HepG2 (cell line): ENCODE results near the gene SPATS2. TPM values are rescaled to one million over a fixed set of nuclear protein-coding genes. Genes with fewer than 3 reads are reported as not detected.

Experiments
- ATAC-seq: fragments of 200-7000 bp; cut with Tn5 transposase; 3 replicates; pipeline ENCODE4 v1.9.1; 2020; ENCODE audit warnings: mild to moderate bottlenecking, moderate library complexity
- BruUV-seq: library from RNA; stranded (reverse); fragments of 400-500 nt; replicated peaks from 2 replicates; lab custom pipeline; 2021; lab: Mats Ljungman, UMichigan
- CTCF ChIA-PET: fragments of 300-600 bp; formaldehyde crosslinking; extraction: SDS; loops from one replicate; lab custom pipeline; 2021; ENCODE audit warnings: low total read pairs, inconsistent platforms, low intra/inter-chr PET ratio; lab: Yijun Ruan, JAX
- POLR2A ChIA-PET: fragments of 350-600 bp; sonication (Branson Sonifier 250); formaldehyde crosslinking; loops from one replicate; lab custom pipeline; 2020; ENCODE audit warnings: antibody characterized with exemption, inconsistent platforms; lab: Yijun Ruan, JAX
- DNase-seq: peaks from one replicate; pipeline ENCODE4 v3.0.0-alpha.2; 2015; ENCODE audit warnings: low spot score
- FAIRE-seq: peaks from 3 replicates; lab custom pipeline; 2011; peaks lifted over from hg19 to GRCh38; lab: Jason Lieb, UNC
- H2AFZ ChIP-seq: one replicate; pipeline ENCODE4 v1.6.1; 2011; ENCODE audit warnings: low read length, inconsistent platforms
- H3K27ac ChIP-seq: fragments of 300-600 bp; 3 replicates; pipeline ENCODE4 v1.8.0; 2011; ENCODE audit warnings: mixed run types, mild to moderate bottlenecking, mixed read lengths, low read length, inconsistent platforms; ENCODE audit not compliant: insufficient read depth; ENCODE audit errors: extremely low read length
- H3K27me3 ChIP-seq, 2 experiments: fragments of 200-600 bp in 1 of 2; 2 replicates in 1 of 2; 3 replicates in 1 of 2; pipeline versions ENCODE4 v1.6.0 to v1.8.0; 2011; ENCODE audit warnings: low read length in 2 of 2, mild to moderate bottlenecking in 2 of 2, moderate library complexity in 2 of 2, inconsistent platforms in 1 of 2; ENCODE audit not compliant: insufficient read depth in 2 of 2, control insufficient read depth in 1 of 2
- H3K36me3 ChIP-seq, 2 experiments: fragments of 200-600 bp in 1 of 2; replicated peaks in 1 of 2; 2 replicates in 1 of 2; 3 replicates in 1 of 2; pipeline versions ENCODE4 v1.5.1 to v1.8.0; 2011; ENCODE audit warnings: low read length in 2 of 2, inconsistent platforms in 1 of 2; ENCODE audit not compliant: insufficient read depth in 2 of 2, control insufficient read depth in 1 of 2
- H3K4me1 ChIP-seq: 2 replicates; pipeline ENCODE4 v1.5.1; 2012; ENCODE audit warnings: low read length, inconsistent platforms; ENCODE audit not compliant: insufficient read depth
- H3K4me2 ChIP-seq: 2 replicates; pipeline ENCODE4 v1.6.0; 2011; ENCODE audit warnings: low read depth, low read length, inconsistent platforms
- H3K4me3 ChIP-seq, 3 experiments: fragments of 200-600 bp in 1 of 3; sonication (generic), shearing (Covaris generic) in 1 of 3; replicated peaks in 1 of 3; 2 replicates each; pipeline ENCODE4 v1.5.1; 2011 to 2016; ENCODE audit warnings: low read length in 3 of 3, inconsistent platforms in 2 of 3, low read depth in 2 of 3, mild to moderate bottlenecking in 2 of 3, control low read depth in 1 of 3, mixed read lengths in 1 of 3; ENCODE audit not compliant: insufficient read depth in 1 of 3
- H3K79me2 ChIP-seq: one replicate; pipeline ENCODE4 v1.6.1; 2011; ENCODE audit warnings: low read length, inconsistent platforms; ENCODE audit not compliant: insufficient read depth
- H3K9ac ChIP-seq: 2 replicates; pipeline ENCODE4 v1.6.0; 2011; ENCODE audit warnings: mild to moderate bottlenecking, low read depth, low read length, inconsistent platforms; ENCODE audit not compliant: insufficient read depth
- H3K9me3 ChIP-seq: 2 replicates; pipeline ENCODE4 v1.5.1; 2012; ENCODE audit warnings: mild to moderate bottlenecking, low read length
- H4K20me1 ChIP-seq: 2 replicates; pipeline ENCODE4 v1.6.0; 2011; ENCODE audit warnings: inconsistent platforms, mild to moderate bottlenecking, low read length, moderate library complexity; ENCODE audit not compliant: insufficient read depth
- CEBPB ChIP-seq: IDR thresholded peaks from 2 replicates; pipeline ENCODE4 v1.6.1; 2011; ENCODE audit warnings: low read depth, low read length, improper control_type of control experiment, borderline replicate concordance
- DR1 ChIP-seq: sonication (generic); formaldehyde crosslinking; IDR thresholded peaks from 2 replicates; pipeline ENCODE4 v1.8.0; 2021; ENCODE audit warnings: mild to moderate bottlenecking, missing genetic modification reagents, inconsistent platforms
- JARID2 ChIP-seq: sonication (generic); formaldehyde crosslinking; IDR thresholded peaks from 2 replicates; pipeline ENCODE4 v1.8.1; 2023; ENCODE audit warnings: missing genetic modification reagents, inconsistent platforms; ENCODE audit not compliant: insufficient replicate concordance
- SETDB1 ChIP-seq: sonication (generic); formaldehyde crosslinking; IDR thresholded peaks from 2 replicates; pipeline ENCODE4 v1.5.1; 2020; ENCODE audit warnings: missing genetic modification reagents, mild to moderate bottlenecking, borderline replicate concordance
- SMARCC2 ChIP-seq: fragments of 450-650 bp; IDR thresholded peaks from 2 replicates; pipeline ENCODE4 v1.6.1; 2017; ENCODE audit warnings: antibody characterized with exemption, mild to moderate bottlenecking
- TRIM22 ChIP-seq: fragments of 450-650 bp; IDR thresholded peaks from 2 replicates; pipeline ENCODE4 v1.6.1; 2017
- XRCC5 ChIP-seq: fragments of 200-400 bp; formaldehyde crosslinking; optimal IDR thresholded peaks from 2 replicates; pipeline ENCODE3; 2017; ENCODE audit warnings: mild to moderate bottlenecking, low read length
- ZKSCAN5 ChIP-seq: sonication (generic); formaldehyde crosslinking; IDR thresholded peaks from 2 replicates; pipeline ENCODE4 v1.5.1; 2020; ENCODE audit warnings: mild to moderate bottlenecking, missing genetic modification reagents
- ZNF292 ChIP-seq: sonication (generic); formaldehyde crosslinking; IDR thresholded peaks from 2 replicates; pipeline ENCODE4 v1.8.1; 2022; ENCODE audit warnings: mild to moderate bottlenecking, low read depth, missing genetic modification reagents, borderline replicate concordance
- ZNF33A ChIP-seq: sonication (generic); formaldehyde crosslinking; IDR thresholded peaks from 2 replicates; pipeline ENCODE4 v1.5.1; 2020; ENCODE audit warnings: missing genetic modification reagents, mild to moderate bottlenecking, moderate library complexity, borderline replicate concordance
- ZNF562 ChIP-seq: sonication (generic); formaldehyde crosslinking; IDR thresholded peaks from 2 replicates; pipeline ENCODE4 v1.8.0; 2022; ENCODE audit warnings: missing genetic modification reagents, borderline replicate concordance
- ZNF572 ChIP-seq: sonication (generic); formaldehyde crosslinking; IDR thresholded peaks from 2 replicates; pipeline ENCODE4 v1.5.1; 2020; ENCODE audit warnings: mild to moderate bottlenecking, missing genetic modification reagents
- ZNF709 ChIP-seq: sonication (generic); formaldehyde crosslinking; IDR thresholded peaks from 2 replicates; pipeline ENCODE4 v1.5.0; 2020; ENCODE audit warnings: mild to moderate bottlenecking, missing genetic modification reagents
- ZNF720 ChIP-seq: sonication (generic); formaldehyde crosslinking; IDR thresholded peaks from 2 replicates; pipeline ENCODE4 v1.4.0; 2020; ENCODE audit warnings: missing genetic modification reagents
- ZSCAN5A ChIP-seq: sonication (generic); formaldehyde crosslinking; IDR thresholded peaks from 2 replicates; pipeline ENCODE4 v1.8.0; 2022; ENCODE audit warnings: mild to moderate bottlenecking, missing genetic modification reagents, borderline replicate concordance
- WGBS: methylation state at CpG from one replicate; pipeline ENCODE4 v1.1.6; 2017; ENCODE audit warnings: low lambda C conversion rate; 5-methylcytosine and 5-hydroxymethylcytosine counted together
- in situ Hi-C: cut with HindIII; loops from 2 replicates; pipeline ENCODE4 v1.10.0; 2017; ENCODE audit warnings: low pct_unique_long_range_greater_than_20kb; ENCODE audit not compliant: extremely low pct_ligation_motif_present
- intact Hi-C: fragments of 100-400 bp; cut with micrococcal nuclease; formaldehyde crosslinking; loops from one replicate; pipeline ENCODE4 v1.10.0; 2022; ENCODE audit not compliant: unreplicated experiment
- polyA plus RNA-seq, 8 experiments: library from polyadenylated mRNA; depleted of rRNA in 3 of 8; stranded (reverse) in 7 of 8; unstranded in 1 of 8; fragments of >200 nt; fragmentation: Illumina TruSeq in 4 of 8; extraction: Trizol in 4 of 8; gene quantifications; 2 replicates each; pipeline versions ENCODE4 v1.2.1 to v1.2.3, GENCODE V29; 2011 to 2016; ENCODE audit warnings: low read depth in 4 of 8, missing spikeins in 1 of 8, mixed read lengths in 1 of 8; ENCODE audit not compliant: insufficient read depth in 1 of 8
- total RNA-seq, 5 experiments: library from RNA; depleted of rRNA; stranded (reverse); fragments of >200 nt; fragmentation: Illumina TruSeq; extraction: Trizol; gene quantifications; 2 replicates each; pipeline ENCODE4 v1.2.3, GENCODE V29; 2016; ENCODE audit warnings: low read depth in 1 of 5

The SPATS2 gene
- total and polyA plus RNA-seq, 2 of the 13 experiments (the other 11 are each of a cell fraction or from before 2014, with no cell fraction given), result 19.3 to 28.1 TPM

GRCh38 chr12:49489720-49490119, 122.5 kb downstream of the SPATS2 start:
- H3K9me3 ChIP-seq, result no peaks in the 10 kb centered on the region
- H3K27ac ChIP-seq, result no peak overlapping the region
- intact Hi-C loops, result no loop called here
- no peak overlapping the region for H3K4me2 ChIP-seq
- no peaks in the 10 kb centered on the region for H3K4me1 ChIP-seq
- DNase-seq, result no peak
- no peaks in the 10 kb centered on the region for H3K79me2 ChIP-seq
- CTCF ChIA-PET, result no interaction called here
- no peak overlapping the region for H3K9ac ChIP-seq
- H3K36me3 ChIP-seq, result peaks cover 0 to 31% of the 10 kb centered on the region in 2 experiments; a peak in 3 of 5 replicates
- H3K27me3 ChIP-seq, result no peaks in the 10 kb centered on the region
- FAIRE-seq, result no peak
- BruUV-seq, result no TSS peak
- POLR2A ChIA-PET, result no interaction called here
- TF ChIP-seq SMARCC2 (no peak), JARID2 (CRISPR knock-in tag) (no peak), ZSCAN5A (CRISPR knock-in tag) (no peak), ZNF572 (CRISPR knock-in tag) (no peak), CEBPB (no peak), SETDB1 (no peak), ZNF292 (no peak), TRIM22 (no peak), XRCC5 (no peak), ZNF33A (no peak), DR1 (CRISPR knock-in tag) (no peak), ZKSCAN5 (CRISPR knock-in tag) (no peak), ZNF709 (CRISPR knock-in tag) (no peak), ZNF562 (no peak), ZNF720 (CRISPR knock-in tag) (no peak)
- H3K4me3 ChIP-seq, result no peak overlapping the region
- in situ Hi-C loops, result no loop called here
- no peak overlapping the region for H2AFZ ChIP-seq
- no peaks in the 10 kb centered on the region for H4K20me1 ChIP-seq
- over 99% methylated on average over 4 of the region's 4 CpGs for WGBS
- no peak for ATAC-seq
